PC-3 (cell line): ENCODE data around the gene SERPINE2.

Source experiments
- CTCF ChIP-seq: fragments of 300-600 bp; sonication (generic); conservative IDR thresholded peaks from 2 replicates; pipeline ENCODE4 v1.5.1; 2017; ENCODE audit warnings: antibody characterized with exemption, low read depth, mild to moderate bottlenecking, low read length
- EZH2 ChIP-seq: fragments of 300-600 bp; sonication (generic); IDR thresholded peaks from one replicate; pipeline ENCODE4 v1.6.1; 2017; ENCODE audit warnings: antibody characterized with exemption, mild to moderate bottlenecking, low read length; ENCODE audit not compliant: unreplicated experiment
- EZH2phosphoT487 ChIP-seq: fragments of 300-600 bp; sonication (generic); IDR thresholded peaks from 2 replicates; pipeline ENCODE4 v1.6.1; 2018; ENCODE audit warnings: mild to moderate bottlenecking, antibody characterized with exemption, low read length, borderline replicate concordance

- no peak for TF ChIP-seq EZH2
- TF ChIP-seq EZH2phosphoT487: no peak
- no peak for TF ChIP-seq CTCF
Observed at GRCh38 chr2:224029876-224030275, 9.2 kb downstream of the SERPINE2 start.
